Endothelial cell of umbilical vein (primary cell): ENCODE results near the gene VGLL3. TPM values are rescaled to one million over a fixed set of nuclear protein-coding genes. Genes with fewer than 3 reads are reported as not detected.

ENCODE experiments used
- BruUV-seq: library from RNA; stranded (reverse); fragments of 400-500 nt; replicated peaks from 2 replicates; lab custom pipeline; 2021; lab: Mats Ljungman, UMichigan
- CTCF ChIA-PET: fragments of 300-600, 350-600 bp; sonication (Branson Sonifier 250); formaldehyde crosslinking; loops from one replicate; lab custom pipeline; 2021; ENCODE audit warnings: antibody characterized with exemption, inconsistent platforms; lab: Charles Lee
- POLR2A ChIA-PET: fragments of 300-600, 350-600 bp; sonication (Branson Sonifier 250); formaldehyde crosslinking; loops from one replicate; lab custom pipeline; 2021; ENCODE audit warnings: antibody characterized with exemption, inconsistent platforms; lab: Charles Lee
- DNase-seq: peaks from one replicate; pipeline ENCODE4 v3.0.0-alpha.2; 2011; ENCODE audit warnings: low read depth, low spot score
- FAIRE-seq: peaks from 2 replicates; lab custom pipeline; 2011; peaks lifted over from hg19 to GRCh38; lab: Jason Lieb, UNC
- H2AFZ ChIP-seq: 2 replicates; pipeline ENCODE4 v1.6.0; 2012; ENCODE audit warnings: low read depth, low read length, control low read depth, inconsistent platforms
- H3K27ac ChIP-seq: 2 replicates; pipeline ENCODE4 v1.5.1; 2011; ENCODE audit warnings: low read depth, mild to moderate bottlenecking, control low read depth, low read length, moderate library complexity; ENCODE audit not compliant: insufficient read depth
- H3K27me3 ChIP-seq, 2 experiments: 2 replicates each; pipeline versions ENCODE4 v1.6.0 to v1.6.1; 2011; ENCODE audit warnings: low read length in 2 of 2, mixed read lengths in 1 of 2; ENCODE audit not compliant: control insufficient read depth in 2 of 2, insufficient read depth in 2 of 2
- H3K36me3 ChIP-seq, 2 experiments: 2 replicates in 1 of 2; 3 replicates in 1 of 2; pipeline ENCODE4 v1.5.1; 2011; ENCODE audit warnings: low read length in 2 of 2, mild to moderate bottlenecking in 1 of 2, moderate library complexity in 1 of 2; ENCODE audit not compliant: control insufficient read depth in 2 of 2, insufficient read depth in 2 of 2; ENCODE audit errors: extremely low read depth in 1 of 2
- H3K4me1 ChIP-seq: 3 replicates; pipeline ENCODE4 v1.5.1; 2011; ENCODE audit warnings: mild to moderate bottlenecking, low read length; ENCODE audit not compliant: control insufficient read depth, insufficient read depth; ENCODE audit errors: extremely low read depth
- H3K4me2 ChIP-seq: 2 replicates; pipeline ENCODE4 v1.6.1; 2011; ENCODE audit warnings: low read length, control low read depth, mixed read lengths; ENCODE audit not compliant: insufficient read depth
- H3K4me3 ChIP-seq, 3 experiments: fragments of 200-600 bp in 1 of 3; sonication (generic), shearing (Covaris generic) in 1 of 3; replicated peaks in 1 of 3; 2 replicates each; pipeline ENCODE4 v1.5.1; 2011 to 2016; ENCODE audit warnings: control low read depth in 3 of 3, low read length in 3 of 3, mild to moderate bottlenecking in 2 of 3, inconsistent platforms in 1 of 3, low read depth in 1 of 3, moderate library complexity in 1 of 3; ENCODE audit not compliant: insufficient read depth in 1 of 3
- H3K79me2 ChIP-seq: 2 replicates; pipeline ENCODE4 v1.6.0; 2012; ENCODE audit warnings: low read length, inconsistent platforms; ENCODE audit not compliant: control insufficient read depth, insufficient read depth
- H3K9ac ChIP-seq: replicated peaks from 2 replicates; pipeline ENCODE3; 2011; ENCODE audit warnings: low read length, control low read depth; ENCODE audit not compliant: insufficient read depth; ENCODE audit errors: extremely low read depth
- H3K9me1 ChIP-seq: replicated peaks from 3 replicates; pipeline ENCODE4 v1.6.0; 2011; ENCODE audit warnings: mild to moderate bottlenecking, low read length; ENCODE audit not compliant: control insufficient read depth, insufficient read depth; ENCODE audit errors: extremely low read depth
- H3K9me3 ChIP-seq: replicated peaks from 2 replicates; pipeline ENCODE4 v1.5.1; 2012; ENCODE audit warnings: low read length, inconsistent platforms; ENCODE audit not compliant: control insufficient read depth, insufficient read depth
- H4K20me1 ChIP-seq: replicated peaks from 2 replicates; pipeline ENCODE3; 2011; ENCODE audit warnings: mild to moderate bottlenecking, low read length; ENCODE audit not compliant: control insufficient read depth, insufficient read depth; ENCODE audit errors: extremely low read depth
- EZH2 ChIP-seq: IDR thresholded peaks from 2 replicates; pipeline ENCODE4 v1.6.1; 2012; ENCODE audit warnings: borderline replicate concordance, low read depth, mild to moderate bottlenecking, moderate library complexity, low read length, inconsistent platforms; ENCODE audit not compliant: severe bottlenecking
- FOS ChIP-seq: IDR thresholded peaks from 2 replicates; pipeline ENCODE4 v1.6.1; 2011; ENCODE audit warnings: mild to moderate bottlenecking, low read length, moderate library complexity, borderline replicate concordance; ENCODE audit not compliant: insufficient read depth
- GATA2 ChIP-seq: IDR thresholded peaks from 2 replicates; pipeline ENCODE4 v1.7.0; 2011; ENCODE audit warnings: low read depth, mild to moderate bottlenecking, moderate library complexity, mixed read lengths, low read length; ENCODE audit not compliant: insufficient read length, insufficient read depth
- JUN ChIP-seq: IDR thresholded peaks from 2 replicates; pipeline ENCODE4 v1.6.1; 2011; ENCODE audit warnings: borderline replicate concordance, low read depth; ENCODE audit not compliant: insufficient read length, insufficient read depth
- MYC ChIP-seq: IDR thresholded peaks from one replicate; pipeline ENCODE4 v1.6.1; 2011; ENCODE audit warnings: mild to moderate bottlenecking, low read depth, low read length
- POLR2A ChIP-seq: IDR thresholded peaks from 2 replicates; pipeline ENCODE4 v1.6.1; 2012; ENCODE audit warnings: low read depth, mild to moderate bottlenecking, control low read depth, low read length
- POLR2AphosphoS5 ChIP-seq: IDR thresholded peaks from 2 replicates; pipeline ENCODE4 v1.6.1; 2012; ENCODE audit warnings: low read depth, mild to moderate bottlenecking, control low read depth, low read length, moderate library complexity; ENCODE audit not compliant: insufficient read depth
- dilution Hi-C: fragments of 300-500 bp; cut with MboI; formaldehyde crosslinking; loops from one replicate; pipeline ENCODE4 v1.15.0; 2019; ENCODE audit warnings: low sequenced_read_pairs; ENCODE audit not compliant: extremely low pct_ligation_motif_present
- intact Hi-C: fragments of 100-400 bp; cut with micrococcal nuclease; formaldehyde crosslinking; loops from one replicate; pipeline ENCODE4 v1.10.0; 2022
- polyA plus RNA-seq, 4 experiments: library from polyadenylated mRNA; depleted of rRNA in 3 of 4; stranded (reverse) in 3 of 4; unstranded in 1 of 4; fragments of >200 nt; gene quantifications; 2 replicates each; pipeline versions ENCODE4 v1.2.1 to v1.2.3, GENCODE V29; 2011 to 2012; ENCODE audit warnings: missing spikeins in 1 of 4
- total RNA-seq: library from RNA; stranded (reverse); gene quantifications from 2 replicates; pipeline ENCODE4 v1.2.3, GENCODE V29; 2021
- TF ChIP-seq, protein P1 (sequence below), 2 donors: IDR thresholded peaks; 1 replicate in 1 of 2; 2 replicates in 1 of 2; pipeline ENCODE4 v1.5.1; 2011; ENCODE audit warnings: low read length in 2 of 2, mild to moderate bottlenecking in 2 of 2, moderate library complexity in 2 of 2, control low read depth in 1 of 2, inconsistent platforms in 1 of 2, low read depth in 1 of 2; ENCODE audit not compliant: insufficient read depth in 1 of 2; ENCODE audit errors: extremely low read depth in 1 of 2
- TF ChIP-seq, protein P2 (sequence below): IDR thresholded peaks from 2 replicates; pipeline ENCODE4 v1.6.1; 2011; ENCODE audit not compliant: insufficient read depth, insufficient read length

VGLL3 gene
- total and polyA plus RNA-seq, 2 donors (not counting 3 experiments of a cell fraction or from before 2014, with no cell fraction given): 4.2 to 12.0 TPM

DNA sequence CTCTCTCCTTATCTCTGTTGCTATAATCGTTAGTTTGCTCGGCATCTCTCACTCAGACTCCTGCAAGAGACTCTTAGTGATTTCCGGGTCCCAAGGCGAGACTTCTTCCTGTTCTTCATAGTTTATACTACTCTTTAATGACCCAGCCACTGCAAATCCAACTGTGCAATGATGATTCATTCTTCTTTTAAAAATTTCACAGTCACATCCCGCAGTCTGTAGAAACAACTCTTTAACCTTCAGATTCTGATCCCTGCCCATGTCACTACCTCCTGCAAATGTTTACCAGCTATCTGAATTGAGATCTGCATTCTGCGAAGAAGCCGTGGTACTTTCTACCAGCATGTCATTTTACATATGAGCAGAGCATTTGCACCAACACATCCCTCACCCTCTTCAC is 2.8 kb upstream of the VGLL3 start:
- H3K27me3 ChIP-seq: peaks cover 0 to 3% of the 10 kb centered on the region in 2 experiments
- ChIA-PET POLR2A (no interaction called here), CTCF (no interaction called here)
- H3K9me3 ChIP-seq: no peaks in the 10 kb centered on the region
- no peaks in the 10 kb centered on the region for H3K9me1 ChIP-seq
- peak overlapping the region; percentile 8 for H3K4me2 ChIP-seq
- H3K79me2 ChIP-seq: peaks cover 10% of the 10 kb centered on the region
- TF ChIP-seq MYC: no peak
- TF ChIP-seq, protein P1, sequence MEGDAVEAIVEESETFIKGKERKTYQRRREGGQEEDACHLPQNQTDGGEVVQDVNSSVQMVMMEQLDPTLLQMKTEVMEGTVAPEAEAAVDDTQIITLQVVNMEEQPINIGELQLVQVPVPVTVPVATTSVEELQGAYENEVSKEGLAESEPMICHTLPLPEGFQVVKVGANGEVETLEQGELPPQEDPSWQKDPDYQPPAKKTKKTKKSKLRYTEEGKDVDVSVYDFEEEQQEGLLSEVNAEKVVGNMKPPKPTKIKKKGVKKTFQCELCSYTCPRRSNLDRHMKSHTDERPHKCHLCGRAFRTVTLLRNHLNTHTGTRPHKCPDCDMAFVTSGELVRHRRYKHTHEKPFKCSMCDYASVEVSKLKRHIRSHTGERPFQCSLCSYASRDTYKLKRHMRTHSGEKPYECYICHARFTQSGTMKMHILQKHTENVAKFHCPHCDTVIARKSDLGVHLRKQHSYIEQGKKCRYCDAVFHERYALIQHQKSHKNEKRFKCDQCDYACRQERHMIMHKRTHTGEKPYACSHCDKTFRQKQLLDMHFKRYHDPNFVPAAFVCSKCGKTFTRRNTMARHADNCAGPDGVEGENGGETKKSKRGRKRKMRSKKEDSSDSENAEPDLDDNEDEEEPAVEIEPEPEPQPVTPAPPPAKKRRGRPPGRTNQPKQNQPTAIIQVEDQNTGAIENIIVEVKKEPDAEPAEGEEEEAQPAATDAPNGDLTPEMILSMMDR (IDR thresholded peaks at IDR 0.05; ENCODE audit: extremely low read depth in 1 of 2, insufficient read depth in 1 of 2, low read depth in 1 of 2, low read length in 2 of 2): no peak
- TF ChIP-seq JUN: no peak
- TF ChIP-seq EZH2: no peak
- TF ChIP-seq POLR2AphosphoS5: no peak
- TF ChIP-seq GATA2: no peak
- TF ChIP-seq, protein P2, sequence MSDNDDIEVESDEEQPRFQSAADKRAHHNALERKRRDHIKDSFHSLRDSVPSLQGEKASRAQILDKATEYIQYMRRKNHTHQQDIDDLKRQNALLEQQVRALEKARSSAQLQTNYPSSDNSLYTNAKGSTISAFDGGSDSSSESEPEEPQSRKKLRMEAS: no peak
- no peak for TF ChIP-seq POLR2A
- no peak for TF ChIP-seq FOS
- DNase-seq: peak; percentile 13
- dilution Hi-C loops (no loop called here), intact Hi-C loops (no loop called here)
- H3K4me1 ChIP-seq: peaks cover 31% of the 10 kb centered on the region
- peak overlapping the region in 1 of 3 experiments; percentile 3 for H3K4me3 ChIP-seq
- H2AFZ ChIP-seq: peak overlapping the region; percentile 40
- H4K20me1 ChIP-seq: no peaks in the 10 kb centered on the region
- H3K27ac ChIP-seq: peak overlapping the region; percentile 13
- FAIRE-seq: peak; percentile 33
- BruUV-seq: no TSS peak
- H3K36me3 ChIP-seq: no peaks in the 10 kb centered on the region
- H3K9ac ChIP-seq: no peak overlapping the region
